ENCODE data around the gene PBX4. TPM values are rescaled to one million over a fixed set of nuclear protein-coding genes. Genes with fewer than 3 reads are reported as not detected.

PBX4 gene
- total and polyA plus RNA-seq, 2 donors (not counting 3 experiments of a cell fraction or from before 2014, with no cell fraction given) = not detected

DNA sequence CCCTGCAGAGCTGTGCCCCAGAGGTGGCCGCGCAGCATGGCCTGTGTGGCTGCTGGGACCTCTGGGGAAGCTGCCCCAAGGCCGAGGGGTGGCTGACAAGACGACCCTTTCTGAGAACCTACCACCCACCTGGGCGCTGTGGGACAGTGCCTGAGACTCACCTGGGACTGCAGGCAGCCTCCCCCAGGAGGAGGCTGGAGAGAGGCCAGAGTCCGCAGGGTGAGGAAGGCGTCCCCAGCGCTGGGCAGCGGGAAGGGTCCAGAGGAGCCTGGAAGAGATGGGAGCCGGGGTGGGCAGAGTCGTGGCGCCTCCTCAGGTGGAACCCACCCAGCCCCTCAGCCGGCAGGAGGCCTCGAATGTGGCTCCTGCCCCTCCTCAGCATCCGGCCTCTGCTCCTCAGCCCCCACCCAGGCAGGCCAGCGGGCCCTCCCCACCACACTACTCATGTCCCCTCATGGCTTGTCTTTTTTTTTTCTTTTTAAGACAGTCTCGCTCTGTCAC lies 55.1 kb downstream of the PBX4 start:
- no peaks in the 10 kb centered on the region for H3K79me2 ChIP-seq (ENCODE audit: control insufficient read depth, insufficient read depth, low read length)
- H2AFZ ChIP-seq (ENCODE audit: low read depth, low read length) = no peak overlapping the region
- TF ChIP-seq, protein P1, sequence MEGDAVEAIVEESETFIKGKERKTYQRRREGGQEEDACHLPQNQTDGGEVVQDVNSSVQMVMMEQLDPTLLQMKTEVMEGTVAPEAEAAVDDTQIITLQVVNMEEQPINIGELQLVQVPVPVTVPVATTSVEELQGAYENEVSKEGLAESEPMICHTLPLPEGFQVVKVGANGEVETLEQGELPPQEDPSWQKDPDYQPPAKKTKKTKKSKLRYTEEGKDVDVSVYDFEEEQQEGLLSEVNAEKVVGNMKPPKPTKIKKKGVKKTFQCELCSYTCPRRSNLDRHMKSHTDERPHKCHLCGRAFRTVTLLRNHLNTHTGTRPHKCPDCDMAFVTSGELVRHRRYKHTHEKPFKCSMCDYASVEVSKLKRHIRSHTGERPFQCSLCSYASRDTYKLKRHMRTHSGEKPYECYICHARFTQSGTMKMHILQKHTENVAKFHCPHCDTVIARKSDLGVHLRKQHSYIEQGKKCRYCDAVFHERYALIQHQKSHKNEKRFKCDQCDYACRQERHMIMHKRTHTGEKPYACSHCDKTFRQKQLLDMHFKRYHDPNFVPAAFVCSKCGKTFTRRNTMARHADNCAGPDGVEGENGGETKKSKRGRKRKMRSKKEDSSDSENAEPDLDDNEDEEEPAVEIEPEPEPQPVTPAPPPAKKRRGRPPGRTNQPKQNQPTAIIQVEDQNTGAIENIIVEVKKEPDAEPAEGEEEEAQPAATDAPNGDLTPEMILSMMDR (IDR thresholded peaks at IDR 0.05; ENCODE audit: extremely low read depth in 1 of 2, insufficient read depth in 1 of 2, low read depth in 1 of 2, low read length in 2 of 2) = no peak
- TF ChIP-seq EZH2 (IDR thresholded peaks at IDR 0.05; ENCODE audit: borderline replicate concordance, low read depth, low read length, severe bottlenecking) = no peak
- TF ChIP-seq POLR2A (IDR thresholded peaks at IDR 0.05; ENCODE audit: low read depth, low read length) = no peak
- TF ChIP-seq GATA2 (IDR thresholded peaks at IDR 0.05; ENCODE audit: insufficient read depth, insufficient read length, low read depth, low read length) = no peak
- no peaks in the 10 kb centered on the region for H3K27me3 ChIP-seq (ENCODE audit: control insufficient read depth in 2 of 2, insufficient read depth in 2 of 2, low read length in 2 of 2)
- no TSS peak for BruUV-seq (replicated peaks)
- H3K9me1 ChIP-seq (replicated peaks; ENCODE audit: control insufficient read depth, extremely low read depth, insufficient read depth, low read length) = no peaks in the 10 kb centered on the region
- no peak overlapping the region for H3K9ac ChIP-seq (replicated peaks; ENCODE audit: extremely low read depth, insufficient read depth, low read length)
- CTCF ChIA-PET = no interaction called here
- no peaks in the 10 kb centered on the region for H3K36me3 ChIP-seq (ENCODE audit: control insufficient read depth in 2 of 2, extremely low read depth in 1 of 2, insufficient read depth in 2 of 2, low read length in 2 of 2)
- no peak overlapping the region for H3K4me2 ChIP-seq (ENCODE audit: insufficient read depth, low read length)
- H3K4me3 ChIP-seq (replicated peaks in 1 of 3; ENCODE audit: insufficient read depth in 1 of 3, low read depth in 1 of 3, low read length in 3 of 3) = no peak overlapping the region
- intact Hi-C loops (cut with micrococcal nuclease) = no loop called here
- FAIRE-seq (no peak), DNase-seq (ENCODE audit: low read depth, low spot score) (no peak)
- dilution Hi-C loops (cut with MboI; ENCODE audit: extremely low pct_ligation_motif_present, low sequenced_read_pairs) = no loop called here
- no peaks in the 10 kb centered on the region for H4K20me1 ChIP-seq (replicated peaks; ENCODE audit: control insufficient read depth, extremely low read depth, insufficient read depth, low read length)
- no peaks in the 10 kb centered on the region for H3K4me1 ChIP-seq (ENCODE audit: control insufficient read depth, extremely low read depth, insufficient read depth, low read length)
- no peaks in the 10 kb centered on the region for H3K9me3 ChIP-seq (replicated peaks; ENCODE audit: control insufficient read depth, insufficient read depth, low read length)
- no peak overlapping the region for H3K27ac ChIP-seq (ENCODE audit: insufficient read depth, low read depth, low read length)
- POLR2A ChIA-PET = no interaction called here

DNA sequence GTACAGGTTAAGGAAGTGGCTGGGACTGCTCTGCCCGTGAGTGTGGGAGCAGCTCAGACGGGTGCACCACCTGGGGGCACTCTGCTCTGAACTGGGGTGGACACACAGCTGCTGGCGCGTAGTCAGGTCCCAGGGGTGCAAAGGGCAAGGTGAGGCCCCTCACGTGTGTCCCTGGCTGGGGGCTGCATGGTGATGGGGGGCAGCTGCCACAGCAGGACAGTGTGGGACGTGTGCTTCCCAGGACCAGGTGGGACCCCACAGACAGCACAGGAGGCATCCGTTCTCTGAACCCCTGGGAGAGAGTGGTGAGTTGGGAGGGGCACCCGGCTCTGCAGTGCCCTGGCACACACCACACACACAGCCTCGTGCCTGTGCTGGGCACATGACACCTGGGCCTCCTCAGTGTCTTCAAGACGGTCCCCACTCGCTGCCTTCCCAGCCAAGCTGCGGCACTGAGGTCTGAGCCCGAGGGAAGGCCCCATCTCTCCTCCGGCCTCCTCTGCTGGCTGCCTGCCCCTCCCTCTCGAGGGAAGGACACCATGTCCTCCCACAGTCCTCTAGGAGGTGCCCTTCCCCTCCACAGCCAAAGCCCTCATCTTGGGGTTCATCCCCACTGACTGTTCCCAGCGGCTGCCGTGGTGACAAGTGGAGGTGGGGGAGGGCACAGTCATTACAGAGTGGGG lies 55.7 kb downstream of the PBX4 start:
- DNase-seq (ENCODE audit: low read depth, low spot score) (no peak), FAIRE-seq (no peak)
- Histone ChIP-seq H3K9ac (replicated peaks; ENCODE audit: extremely low read depth, insufficient read depth, low read length) (no peak overlapping the region), H3K9me3 (replicated peaks; ENCODE audit: control insufficient read depth, insufficient read depth, low read length) (no peaks in the 10 kb centered on the region), H3K4me2 (ENCODE audit: insufficient read depth, low read length) (no peak overlapping the region), H2AFZ (ENCODE audit: low read depth, low read length) (no peak overlapping the region), H3K9me1 (replicated peaks; ENCODE audit: control insufficient read depth, extremely low read depth, insufficient read depth, low read length) (no peaks in the 10 kb centered on the region), H3K4me3 (replicated peaks in 1 of 3; ENCODE audit: insufficient read depth in 1 of 3, low read depth in 1 of 3, low read length in 3 of 3) (no peak overlapping the region), H3K79me2 (ENCODE audit: control insufficient read depth, insufficient read depth, low read length) (no peaks in the 10 kb centered on the region), H3K36me3 (ENCODE audit: control insufficient read depth in 2 of 2, extremely low read depth in 1 of 2, insufficient read depth in 2 of 2, low read length in 2 of 2) (no peaks in the 10 kb centered on the region), H3K27ac (ENCODE audit: insufficient read depth, low read depth, low read length) (no peak overlapping the region), H3K4me1 (ENCODE audit: control insufficient read depth, extremely low read depth, insufficient read depth, low read length) (no peaks in the 10 kb centered on the region), H4K20me1 (replicated peaks; ENCODE audit: control insufficient read depth, extremely low read depth, insufficient read depth, low read length) (no peaks in the 10 kb centered on the region), H3K27me3 (ENCODE audit: control insufficient read depth in 2 of 2, insufficient read depth in 2 of 2, low read length in 2 of 2) (no peaks in the 10 kb centered on the region)
- TF ChIP-seq JUN (IDR thresholded peaks at IDR 0.05; ENCODE audit: borderline replicate concordance, insufficient read depth, insufficient read length, low read depth) (no peak), MYC (IDR thresholded peaks at IDR 0.05; ENCODE audit: low read depth, low read length) (no peak), POLR2A (IDR thresholded peaks at IDR 0.05; ENCODE audit: low read depth, low read length) (no peak), FOS (IDR thresholded peaks at IDR 0.05; ENCODE audit: borderline replicate concordance, insufficient read depth, low read length) (no peak), EZH2 (IDR thresholded peaks at IDR 0.05; ENCODE audit: borderline replicate concordance, low read depth, low read length, severe bottlenecking) (no peak), POLR2AphosphoS5 (IDR thresholded peaks at IDR 0.05; ENCODE audit: insufficient read depth, low read depth, low read length) (no peak), GATA2 (IDR thresholded peaks at IDR 0.05; ENCODE audit: insufficient read depth, insufficient read length, low read depth, low read length) (no peak)
- TF ChIP-seq, protein P1 (IDR thresholded peaks at IDR 0.05; ENCODE audit: extremely low read depth in 1 of 2, insufficient read depth in 1 of 2, low read depth in 1 of 2, low read length in 2 of 2) = no peak
- TF ChIP-seq, protein P2, sequence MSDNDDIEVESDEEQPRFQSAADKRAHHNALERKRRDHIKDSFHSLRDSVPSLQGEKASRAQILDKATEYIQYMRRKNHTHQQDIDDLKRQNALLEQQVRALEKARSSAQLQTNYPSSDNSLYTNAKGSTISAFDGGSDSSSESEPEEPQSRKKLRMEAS (IDR thresholded peaks at IDR 0.05; ENCODE audit: insufficient read depth, insufficient read length) = no peak
- ChIA-PET POLR2A (no interaction called here), CTCF (no interaction called here)
- dilution Hi-C loops (cut with MboI; ENCODE audit: extremely low pct_ligation_motif_present, low sequenced_read_pairs) (no loop called here), intact Hi-C loops (cut with micrococcal nuclease) (no loop called here)
- BruUV-seq (replicated peaks) = no TSS peak
